ENCODE data around the gene RORC.

DNA sequence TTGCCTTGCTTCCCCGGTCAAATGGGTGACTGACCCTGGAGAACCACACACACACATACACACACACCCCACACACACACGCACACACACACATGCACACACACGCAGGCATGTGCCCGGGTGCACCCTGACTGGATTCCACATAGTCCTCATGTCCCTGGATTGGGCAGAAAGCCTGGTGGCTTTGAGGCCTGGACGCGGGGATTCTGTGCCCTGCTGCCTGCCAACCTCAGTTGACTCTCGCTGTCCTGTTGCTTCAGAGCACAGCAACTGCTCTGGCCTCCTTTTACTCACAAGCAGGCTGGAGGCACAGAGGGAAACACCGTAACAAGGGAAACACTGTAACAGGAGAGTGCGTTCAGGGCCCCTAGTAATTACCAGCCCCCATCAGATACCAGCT lies 6.4 kb downstream of the RORC start:
- TF ChIP-seq, protein P1, sequence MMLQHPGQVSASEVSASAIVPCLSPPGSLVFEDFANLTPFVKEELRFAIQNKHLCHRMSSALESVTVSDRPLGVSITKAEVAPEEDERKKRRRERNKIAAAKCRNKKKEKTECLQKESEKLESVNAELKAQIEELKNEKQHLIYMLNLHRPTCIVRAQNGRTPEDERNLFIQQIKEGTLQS (CRISPR knock-in tag; conservative IDR thresholded peaks at IDR 0.05): no peak
- TF ChIP-seq, protein P2, sequence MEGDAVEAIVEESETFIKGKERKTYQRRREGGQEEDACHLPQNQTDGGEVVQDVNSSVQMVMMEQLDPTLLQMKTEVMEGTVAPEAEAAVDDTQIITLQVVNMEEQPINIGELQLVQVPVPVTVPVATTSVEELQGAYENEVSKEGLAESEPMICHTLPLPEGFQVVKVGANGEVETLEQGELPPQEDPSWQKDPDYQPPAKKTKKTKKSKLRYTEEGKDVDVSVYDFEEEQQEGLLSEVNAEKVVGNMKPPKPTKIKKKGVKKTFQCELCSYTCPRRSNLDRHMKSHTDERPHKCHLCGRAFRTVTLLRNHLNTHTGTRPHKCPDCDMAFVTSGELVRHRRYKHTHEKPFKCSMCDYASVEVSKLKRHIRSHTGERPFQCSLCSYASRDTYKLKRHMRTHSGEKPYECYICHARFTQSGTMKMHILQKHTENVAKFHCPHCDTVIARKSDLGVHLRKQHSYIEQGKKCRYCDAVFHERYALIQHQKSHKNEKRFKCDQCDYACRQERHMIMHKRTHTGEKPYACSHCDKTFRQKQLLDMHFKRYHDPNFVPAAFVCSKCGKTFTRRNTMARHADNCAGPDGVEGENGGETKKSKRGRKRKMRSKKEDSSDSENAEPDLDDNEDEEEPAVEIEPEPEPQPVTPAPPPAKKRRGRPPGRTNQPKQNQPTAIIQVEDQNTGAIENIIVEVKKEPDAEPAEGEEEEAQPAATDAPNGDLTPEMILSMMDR (IDR thresholded peaks at IDR 0.05): no peak
- TF ChIP-seq, protein P3, sequence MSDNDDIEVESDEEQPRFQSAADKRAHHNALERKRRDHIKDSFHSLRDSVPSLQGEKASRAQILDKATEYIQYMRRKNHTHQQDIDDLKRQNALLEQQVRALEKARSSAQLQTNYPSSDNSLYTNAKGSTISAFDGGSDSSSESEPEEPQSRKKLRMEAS (CRISPR knock-in tag; IDR thresholded peaks at IDR 0.05): no peak
- TF ChIP-seq TCF7 (CRISPR knock-in tag; IDR thresholded peaks at IDR 0.05; ENCODE audit: low read depth): no peak
- TF ChIP-seq NFYB (CRISPR knock-in tag; conservative IDR thresholded peaks at IDR 0.05; ENCODE audit: low read depth): no peak
- TF ChIP-seq GABPB1 (CRISPR knock-in tag; IDR thresholded peaks at IDR 0.05): no peak
- no peak for TF ChIP-seq JAZF1 (CRISPR knock-in tag; IDR thresholded peaks at IDR 0.05)
- TF ChIP-seq, protein P4, sequence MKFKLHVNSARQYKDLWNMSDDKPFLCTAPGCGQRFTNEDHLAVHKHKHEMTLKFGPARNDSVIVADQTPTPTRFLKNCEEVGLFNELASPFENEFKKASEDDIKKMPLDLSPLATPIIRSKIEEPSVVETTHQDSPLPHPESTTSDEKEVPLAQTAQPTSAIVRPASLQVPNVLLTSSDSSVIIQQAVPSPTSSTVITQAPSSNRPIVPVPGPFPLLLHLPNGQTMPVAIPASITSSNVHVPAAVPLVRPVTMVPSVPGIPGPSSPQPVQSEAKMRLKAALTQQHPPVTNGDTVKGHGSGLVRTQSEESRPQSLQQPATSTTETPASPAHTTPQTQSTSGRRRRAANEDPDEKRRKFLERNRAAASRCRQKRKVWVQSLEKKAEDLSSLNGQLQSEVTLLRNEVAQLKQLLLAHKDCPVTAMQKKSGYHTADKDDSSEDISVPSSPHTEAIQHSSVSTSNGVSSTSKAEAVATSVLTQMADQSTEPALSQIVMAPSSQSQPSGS (CRISPR knock-in tag; IDR thresholded peaks at IDR 0.05; ENCODE audit: borderline replicate concordance, low read depth): no peak
- TF ChIP-seq, protein P5, sequence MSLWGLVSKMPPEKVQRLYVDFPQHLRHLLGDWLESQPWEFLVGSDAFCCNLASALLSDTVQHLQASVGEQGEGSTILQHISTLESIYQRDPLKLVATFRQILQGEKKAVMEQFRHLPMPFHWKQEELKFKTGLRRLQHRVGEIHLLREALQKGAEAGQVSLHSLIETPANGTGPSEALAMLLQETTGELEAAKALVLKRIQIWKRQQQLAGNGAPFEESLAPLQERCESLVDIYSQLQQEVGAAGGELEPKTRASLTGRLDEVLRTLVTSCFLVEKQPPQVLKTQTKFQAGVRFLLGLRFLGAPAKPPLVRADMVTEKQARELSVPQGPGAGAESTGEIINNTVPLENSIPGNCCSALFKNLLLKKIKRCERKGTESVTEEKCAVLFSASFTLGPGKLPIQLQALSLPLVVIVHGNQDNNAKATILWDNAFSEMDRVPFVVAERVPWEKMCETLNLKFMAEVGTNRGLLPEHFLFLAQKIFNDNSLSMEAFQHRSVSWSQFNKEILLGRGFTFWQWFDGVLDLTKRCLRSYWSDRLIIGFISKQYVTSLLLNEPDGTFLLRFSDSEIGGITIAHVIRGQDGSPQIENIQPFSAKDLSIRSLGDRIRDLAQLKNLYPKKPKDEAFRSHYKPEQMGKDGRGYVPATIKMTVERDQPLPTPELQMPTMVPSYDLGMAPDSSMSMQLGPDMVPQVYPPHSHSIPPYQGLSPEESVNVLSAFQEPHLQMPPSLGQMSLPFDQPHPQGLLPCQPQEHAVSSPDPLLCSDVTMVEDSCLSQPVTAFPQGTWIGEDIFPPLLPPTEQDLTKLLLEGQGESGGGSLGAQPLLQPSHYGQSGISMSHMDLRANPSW (CRISPR knock-in tag; conservative IDR thresholded peaks at IDR 0.05; ENCODE audit: low read depth): no peak

All from WTC11 (cell line).